ENCODE measurements around the gene TXNDC16. TPM values are rescaled to one million over a fixed set of nuclear protein-coding genes. Genes with fewer than 3 reads are reported as not detected.
"Not testable (repeated sequence)": the region's sequence is repeated elsewhere in the genome, so short reads cannot be mapped to it uniquely, and the experiment has no call there.

TXNDC16 gene
- total RNA-seq, 6 donors from 2014 or later, result 4.2 to 13.3 (median 8.0) TPM

- DNase-seq (no peak), ATAC-seq (ENCODE audit: low FRiP score in 2 of 2) (no peak)
- H3K4me3 ChIP-seq, result no peak overlapping the region
- peaks cover 0 to 13% (median 2%) of the 10 kb centered on the region in 4 donors for H3K36me3 ChIP-seq
- no peaks in the 10 kb centered on the region for H3K4me1 ChIP-seq
- WGBS, 2 donors, result 94% methylated on average over 6 of the region's 6 CpGs
- no peak overlapping the region for H3K27ac ChIP-seq
- no peaks in the 10 kb centered on the region for H3K27me3 ChIP-seq
- H3K9me3 ChIP-seq, result peaks cover 0 to 3% (median 0%) of the 10 kb centered on the region in 4 donors
- no peak for TF ChIP-seq POLR2A (IDR thresholded peaks at IDR 0.05)
- TF ChIP-seq CTCF (IDR thresholded peaks at IDR 0.05), result no peak
- no peak for TF ChIP-seq POLR2AphosphoS5 (IDR thresholded peaks at IDR 0.05)
- TF ChIP-seq EP300 (IDR thresholded peaks at IDR 0.05), result no peak
These were observed 79.6 kb downstream of the TXNDC16 start for GRCh38 chr14:52472728-52473127.

- WGBS, 2 donors, result 94 to 96% methylated on average over 13 of the region's 13 CpGs
- H3K4me3 ChIP-seq; H3K27ac ChIP-seq; H3K27me3 ChIP-seq; H3K4me1 ChIP-seq; H3K9me3 ChIP-seq; ATAC-seq (ENCODE audit: low FRiP score in 2 of 2); DNase-seq: not testable (repeated sequence)
- peaks cover 0 to 13% (median 2%) of the 10 kb centered on the region in 4 donors for H3K36me3 ChIP-seq
These were observed 80.1 kb downstream of the TXNDC16 start for GRCh38 chr14:52472251-52472650.

GRCh38 chr14:52467515-52468266 is 84.6 kb downstream of the TXNDC16 start:
- Histone ChIP-seq H3K36me3 (peaks cover 0 to 7% (median 0%) of the 10 kb centered on the region in 4 donors), H3K27me3 (no peaks in the 10 kb centered on the region), H3K9me3 (no peaks in the 10 kb centered on the region), H3K4me3 (no peak overlapping the region), H3K27ac (no peak overlapping the region), H3K4me1 (no peaks in the 10 kb centered on the region)
- no peak for DNase-seq
- TF ChIP-seq POLR2AphosphoS5 (IDR thresholded peaks at IDR 0.05), result no peak
- TF ChIP-seq CTCF (IDR thresholded peaks at IDR 0.05), result no peak
- TF ChIP-seq EP300 (IDR thresholded peaks at IDR 0.05), result no peak
- TF ChIP-seq POLR2A (IDR thresholded peaks at IDR 0.05), result no peak
- whole genome bisulfite sequencing, 2 donors, result 87 to 89% methylated on average over 7 of the region's 7 CpGs
- no peak for ATAC-seq (ENCODE audit: low FRiP score in 2 of 2)

- H3K4me1 ChIP-seq, result no peaks in the 10 kb centered on the region
- TF ChIP-seq EP300 (IDR thresholded peaks at IDR 0.05), result no peak
- no peak for TF ChIP-seq POLR2AphosphoS5 (IDR thresholded peaks at IDR 0.05)
- TF ChIP-seq CTCF (IDR thresholded peaks at IDR 0.05), result no peak
- TF ChIP-seq POLR2A (IDR thresholded peaks at IDR 0.05), result no peak
- 90 to 93% methylated on average over 4 of the region's 4 CpGs for WGBS, 2 donors
- no peak overlapping the region for H3K4me3 ChIP-seq
- no peaks in the 10 kb centered on the region for H3K27me3 ChIP-seq
- no peak overlapping the region for H3K27ac ChIP-seq
- peaks cover 0 to 10% (median 2%) of the 10 kb centered on the region in 4 donors for H3K9me3 ChIP-seq
- H3K36me3 ChIP-seq, result peaks cover 0 to 9% (median 0%) of the 10 kb centered on the region in 4 donors
- ATAC-seq (ENCODE audit: low FRiP score in 2 of 2) (no peak), DNase-seq (no peak)
These were observed 88.1 kb downstream of the TXNDC16 start for GRCh38 chr14:52464175-52464574.

GRCh38 chr14:52463375-52463774 is 88.9 kb downstream of the TXNDC16 start:
- peaks cover 0 to 3% (median under 1%) of the 10 kb centered on the region in 4 donors for H3K4me1 ChIP-seq

More at GRCh38 chr14:52463375-52463774, 88.9 kb downstream of the TXNDC16 start:
- WGBS, 2 donors, result 95 to 99% methylated on average over 3 of the region's 3 CpGs
- TF ChIP-seq EP300 (IDR thresholded peaks at IDR 0.05), result no peak
- no peak for TF ChIP-seq POLR2A (IDR thresholded peaks at IDR 0.05)
- TF ChIP-seq CTCF (IDR thresholded peaks at IDR 0.05), result no peak
- no peak for TF ChIP-seq POLR2AphosphoS5 (IDR thresholded peaks at IDR 0.05)
- no peak overlapping the region for H3K27ac ChIP-seq
- ATAC-seq (ENCODE audit: low FRiP score in 2 of 2) (no peak), DNase-seq (no peak)
- peaks cover 0 to 10% (median 2%) of the 10 kb centered on the region in 4 donors for H3K9me3 ChIP-seq
- peaks cover 0 to 9% (median 0%) of the 10 kb centered on the region in 4 donors for H3K36me3 ChIP-seq
- H3K4me3 ChIP-seq, result no peak overlapping the region
- H3K27me3 ChIP-seq, result no peaks in the 10 kb centered on the region

All from upper lobe of left lung (tissue), 6 donors.